GM12878 (cell line): ENCODE measurements around the gene TATDN3. TPM values are rescaled to one million over a fixed set of nuclear protein-coding genes. Genes with fewer than 3 reads are reported as not detected.

Experiments used
- ATAC-seq: fragments of 200-7000 bp; cut with Tn5 transposase; 3 replicates; pipeline ENCODE4 v1.9.1; 2020; ENCODE audit warnings: mild to moderate bottlenecking, moderate library complexity
- BruUV-seq: library from RNA; stranded (reverse); fragments of 400-500 nt; replicated peaks from 2 replicates; lab custom pipeline; 2021; lab: Mats Ljungman, UMichigan
- CTCF ChIA-PET: fragments of 300-600 bp; sonication (Branson Sonifier 250); formaldehyde crosslinking; extraction: SDS; loops from one replicate; lab custom pipeline; 2021; ENCODE audit warnings: inconsistent platforms; lab: Yijun Ruan, JAX
- POLR2A ChIA-PET: fragments of 350-600 bp; formaldehyde crosslinking; extraction: SDS; loops from one replicate; lab custom pipeline; 2021; ENCODE audit warnings: inconsistent platforms; lab: Charles Lee
- RAD21 ChIA-PET: fragments of 300-600 bp; sonication (Branson Sonifier 250); formaldehyde crosslinking; loops from one replicate; lab custom pipeline; 2023; ENCODE audit warnings: antibody characterized with exemption; ENCODE audit not compliant: unreplicated experiment; lab: Charles Lee
- SMC1A ChIA-PET: fragments of 300-600 bp; sonication (Branson Sonifier 250); formaldehyde crosslinking; loops from one replicate; lab custom pipeline; 2023; ENCODE audit not compliant: unreplicated experiment, uncharacterized antibody; lab: Charles Lee
- DNase-seq: peaks from one replicate; pipeline ENCODE4 v3.0.0-alpha.2; 2011; ENCODE audit warnings: low read depth, low spot score
- FAIRE-seq: peaks from 3 replicates; lab custom pipeline; 2011; peaks lifted over from hg19 to GRCh38; lab: Jason Lieb, UNC
- H2AFZ ChIP-seq: 2 replicates; pipeline ENCODE4 v1.6.0; 2011; ENCODE audit warnings: low read depth, low read length, control low read depth; ENCODE audit not compliant: control insufficient read depth
- H3K27ac ChIP-seq: 2 replicates; pipeline ENCODE4 v1.5.1; 2011; ENCODE audit warnings: control low read depth; ENCODE audit not compliant: control insufficient read depth, insufficient read depth
- H3K27me3 ChIP-seq, 2 experiments: replicated peaks in 1 of 2; 2 replicates each; pipeline versions ENCODE4 v1.6.0 to v1.6.1; 2011; ENCODE audit warnings: low read length in 1 of 2; ENCODE audit not compliant: control insufficient read depth in 2 of 2, insufficient read depth in 2 of 2
- H3K36me3 ChIP-seq, 2 experiments: 2 replicates each; pipeline ENCODE4 v1.5.1; 2011; ENCODE audit warnings: low read length in 1 of 2; ENCODE audit not compliant: control insufficient read depth in 2 of 2, insufficient read depth in 2 of 2
- H3K4me1 ChIP-seq: 2 replicates; pipeline ENCODE4 v1.6.1; 2011; ENCODE audit warnings: mild to moderate bottlenecking, low read length, moderate library complexity, mixed read lengths; ENCODE audit not compliant: control insufficient read depth, insufficient read depth
- H3K4me2 ChIP-seq: 2 replicates; pipeline ENCODE4 v1.6.0; 2011; ENCODE audit warnings: control low read depth; ENCODE audit not compliant: control insufficient read depth, insufficient read depth
- H3K4me3 ChIP-seq: fragments of 200-600 bp; sonication (generic); 2 replicates; pipeline ENCODE4 v1.5.1; 2016
- H3K79me2 ChIP-seq: 2 replicates; pipeline ENCODE4 v1.6.0; 2011; ENCODE audit warnings: low read length; ENCODE audit not compliant: control insufficient read depth, insufficient read depth
- H3K9ac ChIP-seq: 2 replicates; pipeline ENCODE4 v1.8.0; 2011; ENCODE audit warnings: low read length, control low read depth, mixed read lengths; ENCODE audit not compliant: control insufficient read depth, insufficient read depth
- H3K9me3 ChIP-seq: replicated peaks from 3 replicates; pipeline ENCODE4 v1.5.1; 2011; ENCODE audit warnings: mild to moderate bottlenecking, low read length; ENCODE audit not compliant: control insufficient read depth, insufficient read depth
- H4K20me1 ChIP-seq: 2 replicates; pipeline ENCODE4 v1.6.0; 2011; ENCODE audit not compliant: control insufficient read depth, insufficient read depth
- BHLHE40 ChIP-seq, 2 experiments: fragments of 450-650 bp in 1 of 2; IDR thresholded peaks; 2 replicates each; pipeline ENCODE4 v1.6.1; 2011 to 2017; ENCODE audit warnings: low read depth in 2 of 2, borderline replicate concordance in 1 of 2, improper control_type of control experiment in 1 of 2, low read length in 1 of 2, mild to moderate bottlenecking in 1 of 2
- CREM ChIP-seq: IDR thresholded peaks from 2 replicates; pipeline ENCODE4 v1.6.1; 2014; ENCODE audit warnings: antibody characterized with exemption, low read depth
- DPF2 ChIP-seq: fragments of 450-650 bp; IDR thresholded peaks from 2 replicates; pipeline ENCODE4 v1.6.1; 2017; ENCODE audit warnings: mild to moderate bottlenecking
- FOS ChIP-seq: IDR thresholded peaks from 3 replicates; pipeline ENCODE4 v1.6.1; 2011; ENCODE audit warnings: borderline replicate concordance; ENCODE audit not compliant: insufficient read length; ENCODE audit errors: extremely low read depth
- NFIC ChIP-seq: IDR thresholded peaks from 2 replicates; pipeline ENCODE4 v1.6.1; 2012; ENCODE audit warnings: low read depth, mild to moderate bottlenecking, inconsistent platforms, low read length, moderate library complexity
- ZNF384 ChIP-seq: IDR thresholded peaks from 2 replicates; pipeline ENCODE4 v1.6.1; 2012; ENCODE audit warnings: low read depth, mild to moderate bottlenecking, low read length, improper control_type of control experiment, borderline replicate concordance
- WGBS: methylation state at CpG from one replicate; pipeline ENCODE4 v1.1.6; 2016; ENCODE audit warnings: low lambda C conversion rate; ENCODE audit not compliant: insufficient replicate concordance, insufficient coverage; ENCODE audit errors: missing lambda C conversion rate; 5-methylcytosine and 5-hydroxymethylcytosine counted together
- in situ Hi-C: fragments of 300-500 bp; cut with MboI; formaldehyde crosslinking; loops from 9 replicates; pipeline ENCODE4 v1.14.3; 2018; ENCODE audit warnings: mixed read lengths
- intact Hi-C: fragments of 100-400 bp; cut with micrococcal nuclease; formaldehyde crosslinking; loops from one replicate; pipeline ENCODE4 v1.14.2; 2022; ENCODE audit not compliant: unreplicated experiment
- polyA plus RNA-seq, 11 experiments: library from polyadenylated mRNA; depleted of rRNA in 4 of 11; unstranded in 6 of 11; stranded (reverse) in 5 of 11; fragments of >200 nt; fragmentation: Nextera tagmentation in 4 of 11; fragmentation: Illumina TruSeq in 1 of 11; extraction: Ambion mirVana in 4 of 11; extraction: Trizol in 1 of 11; gene quantifications; 1 replicate in 1 of 11; 2 replicates in 10 of 11; pipeline versions ENCODE4 v1.2.1 to v1.2.3, GENCODE V29; 2011 to 2016; ENCODE audit warnings: inconsistent platforms in 2 of 11, missing spikeins in 2 of 11, low read depth in 1 of 11
- total RNA-seq, 4 experiments: library from RNA; depleted of rRNA in 3 of 4; stranded (reverse); fragments of >200 nt in 3 of 4; fragmentation: Illumina TruSeq in 1 of 4; extraction: Trizol in 1 of 4; gene quantifications; 2 replicates each; pipeline versions ENCODE4 v1.2.1 to v1.2.3, GENCODE V29; 2013 to 2021
- TF ChIP-seq, protein P1 (sequence below): IDR thresholded peaks from 2 replicates; pipeline ENCODE4 v1.6.1; 2012; ENCODE audit warnings: low read depth, low read length, improper control_type of control experiment
- TF ChIP-seq, protein P2 (sequence below): fragments of 150-350 bp; IDR thresholded peaks from 2 replicates; pipeline ENCODE4 v1.6.1; 2016; ENCODE audit warnings: low read depth, low read length
- TF ChIP-seq, protein P3 (sequence below): IDR thresholded peaks from 2 replicates; pipeline ENCODE4 v1.6.1; 2011; ENCODE audit warnings: borderline replicate concordance, low read depth, mild to moderate bottlenecking, moderate library complexity, low read length; ENCODE audit not compliant: insufficient read depth, poor library complexity, severe bottlenecking
- TF ChIP-seq, protein P4 (sequence below): IDR thresholded peaks from 2 replicates; pipeline ENCODE4 v1.6.1; 2012; ENCODE audit warnings: low read depth, low read length, improper control_type of control experiment
- TF ChIP-seq, protein P5 (sequence below): fragments of 450-650 bp; IDR thresholded peaks from 2 replicates; pipeline ENCODE4 v1.6.1; 2017; ENCODE audit warnings: antibody characterized with exemption, mild to moderate bottlenecking, moderate library complexity

TATDN3 gene
- total and polyA plus RNA-seq, 10 of the 15 experiments (the other 5 are each of a cell fraction or from before 2014, with no cell fraction given) = 15.5 to 40.0 (median 22.7) TPM

DNA sequence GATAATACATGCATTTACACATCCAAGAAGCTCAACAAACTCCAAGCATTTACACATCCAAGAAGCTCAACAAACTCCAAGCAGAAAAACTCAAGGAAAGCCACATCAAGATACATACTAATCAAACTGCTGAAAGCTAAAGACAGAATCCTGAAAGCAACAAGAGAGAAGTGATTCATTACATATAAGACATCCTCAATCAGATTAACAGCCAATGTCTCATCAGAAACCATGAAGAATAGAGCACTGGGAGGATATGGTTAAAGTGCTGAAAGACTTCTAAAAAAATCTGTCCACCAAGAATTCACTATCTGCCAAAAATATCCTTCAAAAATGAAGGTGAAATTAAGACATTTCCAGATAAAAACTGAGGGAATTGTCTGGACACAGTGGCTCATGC lies 46.4 kb upstream of the TATDN3 start (continued):
- TF ChIP-seq, protein P1, sequence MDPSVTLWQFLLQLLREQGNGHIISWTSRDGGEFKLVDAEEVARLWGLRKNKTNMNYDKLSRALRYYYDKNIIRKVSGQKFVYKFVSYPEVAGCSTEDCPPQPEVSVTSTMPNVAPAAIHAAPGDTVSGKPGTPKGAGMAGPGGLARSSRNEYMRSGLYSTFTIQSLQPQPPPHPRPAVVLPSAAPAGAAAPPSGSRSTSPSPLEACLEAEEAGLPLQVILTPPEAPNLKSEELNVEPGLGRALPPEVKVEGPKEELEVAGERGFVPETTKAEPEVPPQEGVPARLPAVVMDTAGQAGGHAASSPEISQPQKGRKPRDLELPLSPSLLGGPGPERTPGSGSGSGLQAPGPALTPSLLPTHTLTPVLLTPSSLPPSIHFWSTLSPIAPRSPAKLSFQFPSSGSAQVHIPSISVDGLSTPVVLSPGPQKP = no peak
- no peak for TF ChIP-seq NFIC
- TF ChIP-seq CREM = no peak
- no peak for TF ChIP-seq BHLHE40 (IDR thresholded peaks at IDR 0.05; ENCODE audit: borderline replicate concordance in 1 of 2, low read depth in 2 of 2, low read length in 1 of 2)
- TF ChIP-seq, protein P2, sequence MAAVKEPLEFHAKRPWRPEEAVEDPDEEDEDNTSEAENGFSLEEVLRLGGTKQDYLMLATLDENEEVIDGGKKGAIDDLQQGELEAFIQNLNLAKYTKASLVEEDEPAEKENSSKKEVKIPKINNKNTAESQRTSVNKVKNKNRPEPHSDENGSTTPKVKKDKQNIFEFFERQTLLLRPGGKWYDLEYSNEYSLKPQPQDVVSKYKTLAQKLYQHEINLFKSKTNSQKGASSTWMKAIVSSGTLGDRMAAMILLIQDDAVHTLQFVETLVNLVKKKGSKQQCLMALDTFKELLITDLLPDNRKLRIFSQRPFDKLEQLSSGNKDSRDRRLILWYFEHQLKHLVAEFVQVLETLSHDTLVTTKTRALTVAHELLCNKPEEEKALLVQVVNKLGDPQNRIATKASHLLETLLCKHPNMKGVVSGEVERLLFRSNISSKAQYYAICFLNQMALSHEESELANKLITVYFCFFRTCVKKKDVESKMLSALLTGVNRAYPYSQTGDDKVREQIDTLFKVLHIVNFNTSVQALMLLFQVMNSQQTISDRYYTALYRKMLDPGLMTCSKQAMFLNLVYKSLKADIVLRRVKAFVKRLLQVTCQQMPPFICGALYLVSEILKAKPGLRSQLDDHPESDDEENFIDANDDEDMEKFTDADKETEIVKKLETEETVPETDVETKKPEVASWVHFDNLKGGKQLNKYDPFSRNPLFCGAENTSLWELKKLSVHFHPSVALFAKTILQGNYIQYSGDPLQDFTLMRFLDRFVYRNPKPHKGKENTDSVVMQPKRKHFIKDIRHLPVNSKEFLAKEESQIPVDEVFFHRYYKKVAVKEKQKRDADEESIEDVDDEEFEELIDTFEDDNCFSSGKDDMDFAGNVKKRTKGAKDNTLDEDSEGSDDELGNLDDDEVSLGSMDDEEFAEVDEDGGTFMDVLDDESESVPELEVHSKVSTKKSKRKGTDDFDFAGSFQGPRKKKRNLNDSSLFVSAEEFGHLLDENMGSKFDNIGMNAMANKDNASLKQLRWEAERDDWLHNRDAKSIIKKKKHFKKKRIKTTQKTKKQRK = no peak
- TF ChIP-seq, all 136 proteins: peak for 0

DNA sequence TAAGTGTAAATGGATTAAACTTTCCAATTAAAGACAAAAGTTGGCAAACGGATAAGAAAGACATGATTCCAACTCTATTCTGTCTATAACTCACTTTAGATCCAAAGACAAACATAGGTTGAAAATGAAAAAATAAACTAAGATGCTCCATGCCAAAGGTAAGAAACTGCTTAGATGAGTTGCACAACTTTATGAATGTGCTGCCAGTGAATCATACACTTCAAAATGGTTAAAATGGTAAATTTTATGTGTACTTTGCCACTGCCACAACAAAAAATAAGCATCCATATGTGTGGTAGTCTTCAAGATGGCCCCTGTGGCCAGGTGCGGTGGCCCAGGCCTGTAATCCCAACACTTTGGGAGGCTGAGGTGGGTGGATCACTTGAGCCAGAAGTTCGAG lies 45.1 kb upstream of the TATDN3 start:
- Histone ChIP-seq H4K20me1 (no peaks in the 10 kb centered on the region), H3K4me1 (peaks cover 20% of the 10 kb centered on the region), H3K27me3 (no peaks in the 10 kb centered on the region), H3K4me2 (no peak overlapping the region), H3K9me3 (peaks cover 5% of the 10 kb centered on the region; the same call in 2 of the 3 replicates), H3K79me2 (peaks cover 2% of the 10 kb centered on the region; the same call in 1 of the 2 replicates), H3K27ac (no peak overlapping the region), H3K4me3 (no peak overlapping the region), H3K36me3 (peaks cover 0 to 2% of the 10 kb centered on the region in 2 experiments; a peak in 1 of 4 replicates), H3K9ac (no peak overlapping the region), H2AFZ (no peak overlapping the region)
- intact Hi-C loops (no loop called here), in situ Hi-C loops (no loop called here)
- CTCF ChIA-PET = interaction anchor here (1.0 to 5.8 kb wide), 6 partner anchors 8 to 269 kb away, joined by 3 to 30 read pairs (median 6); no protein-coding TSS in a partner anchor
- FAIRE-seq (no peak), DNase-seq (no peak), ATAC-seq (no peak)
- WGBS = 100% methylated on average over 3 of the region's 3 CpGs
- RAD21 ChIA-PET = interaction anchor here (0.8 to 1.1 kb wide), 2 partner anchors 23 to 248 kb away, joined by 3 to 4 read pairs; no protein-coding TSS in a partner anchor
- no TSS peak for BruUV-seq
- POLR2A ChIA-PET = interaction anchor here (1.2 kb wide), 1 partner anchor 16 kb away, joined by 3 read pairs; no protein-coding TSS in a partner anchor
- SMC1A ChIA-PET = interaction anchor here (1.0 to 2.3 kb wide), 5 partner anchors 8 to 78 kb away, joined by 3 to 7 read pairs (median 5); no protein-coding TSS in a partner anchor
- TF ChIP-seq, protein P3, sequence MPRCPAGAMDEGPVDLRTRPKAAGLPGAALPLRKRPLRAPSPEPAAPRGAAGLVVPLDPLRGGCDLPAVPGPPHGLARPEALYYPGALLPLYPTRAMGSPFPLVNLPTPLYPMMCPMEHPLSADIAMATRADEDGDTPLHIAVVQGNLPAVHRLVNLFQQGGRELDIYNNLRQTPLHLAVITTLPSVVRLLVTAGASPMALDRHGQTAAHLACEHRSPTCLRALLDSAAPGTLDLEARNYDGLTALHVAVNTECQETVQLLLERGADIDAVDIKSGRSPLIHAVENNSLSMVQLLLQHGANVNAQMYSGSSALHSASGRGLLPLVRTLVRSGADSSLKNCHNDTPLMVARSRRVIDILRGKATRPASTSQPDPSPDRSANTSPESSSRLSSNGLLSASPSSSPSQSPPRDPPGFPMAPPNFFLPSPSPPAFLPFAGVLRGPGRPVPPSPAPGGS = no peak
- TF ChIP-seq DPF2 = no peak
- TF ChIP-seq ZNF384 = no peak
- TF ChIP-seq FOS = no peak
- TF ChIP-seq, protein P4, sequence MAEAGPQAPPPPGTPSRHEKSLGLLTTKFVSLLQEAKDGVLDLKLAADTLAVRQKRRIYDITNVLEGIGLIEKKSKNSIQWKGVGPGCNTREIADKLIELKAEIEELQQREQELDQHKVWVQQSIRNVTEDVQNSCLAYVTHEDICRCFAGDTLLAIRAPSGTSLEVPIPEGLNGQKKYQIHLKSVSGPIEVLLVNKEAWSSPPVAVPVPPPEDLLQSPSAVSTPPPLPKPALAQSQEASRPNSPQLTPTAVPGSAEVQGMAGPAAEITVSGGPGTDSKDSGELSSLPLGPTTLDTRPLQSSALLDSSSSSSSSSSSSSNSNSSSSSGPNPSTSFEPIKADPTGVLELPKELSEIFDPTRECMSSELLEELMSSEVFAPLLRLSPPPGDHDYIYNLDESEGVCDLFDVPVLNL = no peak
- TF ChIP-seq, protein P5, sequence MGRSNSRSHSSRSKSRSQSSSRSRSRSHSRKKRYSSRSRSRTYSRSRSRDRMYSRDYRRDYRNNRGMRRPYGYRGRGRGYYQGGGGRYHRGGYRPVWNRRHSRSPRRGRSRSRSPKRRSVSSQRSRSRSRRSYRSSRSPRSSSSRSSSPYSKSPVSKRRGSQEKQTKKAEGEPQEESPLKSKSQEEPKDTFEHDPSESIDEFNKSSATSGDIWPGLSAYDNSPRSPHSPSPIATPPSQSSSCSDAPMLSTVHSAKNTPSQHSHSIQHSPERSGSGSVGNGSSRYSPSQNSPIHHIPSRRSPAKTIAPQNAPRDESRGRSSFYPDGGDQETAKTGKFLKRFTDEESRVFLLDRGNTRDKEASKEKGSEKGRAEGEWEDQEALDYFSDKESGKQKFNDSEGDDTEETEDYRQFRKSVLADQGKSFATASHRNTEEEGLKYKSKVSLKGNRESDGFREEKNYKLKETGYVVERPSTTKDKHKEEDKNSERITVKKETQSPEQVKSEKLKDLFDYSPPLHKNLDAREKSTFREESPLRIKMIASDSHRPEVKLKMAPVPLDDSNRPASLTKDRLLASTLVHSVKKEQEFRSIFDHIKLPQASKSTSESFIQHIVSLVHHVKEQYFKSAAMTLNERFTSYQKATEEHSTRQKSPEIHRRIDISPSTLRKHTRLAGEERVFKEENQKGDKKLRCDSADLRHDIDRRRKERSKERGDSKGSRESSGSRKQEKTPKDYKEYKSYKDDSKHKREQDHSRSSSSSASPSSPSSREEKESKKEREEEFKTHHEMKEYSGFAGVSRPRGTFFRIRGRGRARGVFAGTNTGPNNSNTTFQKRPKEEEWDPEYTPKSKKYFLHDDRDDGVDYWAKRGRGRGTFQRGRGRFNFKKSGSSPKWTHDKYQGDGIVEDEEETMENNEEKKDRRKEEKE = no peak
